ENCODE measurements around the gene CALM1.

Gene CALM1

GRCh38 chr14:90455100-90455571 lies 58.3 kb downstream of the CALM1 start:
- H2AFZ ChIP-seq (ENCODE audit: low read depth, low read length, severe bottlenecking), result no peak overlapping the region
- no peaks in the 10 kb centered on the region for H4K20me1 ChIP-seq (ENCODE audit: low read depth, low read length)
- no peaks in the 10 kb centered on the region for H3K79me2 ChIP-seq (ENCODE audit: insufficient read depth, low read length)
- no peak for TF ChIP-seq CTCF (IDR thresholded peaks at IDR 0.05; ENCODE audit: insufficient read depth, low read length, poor library complexity, severe bottlenecking)
- no peak for TF ChIP-seq EZH2phosphoT487 (conservative IDR thresholded peaks at IDR 0.05; ENCODE audit: low read length)
- no peaks in the 10 kb centered on the region for H3K36me3 ChIP-seq (ENCODE audit: low read length)
- H3K27ac ChIP-seq (ENCODE audit: low read depth, low read length), result no peak overlapping the region
- no peaks in the 10 kb centered on the region for H3F3A ChIP-seq (ENCODE audit: insufficient read depth)
- H3K4me2 ChIP-seq (ENCODE audit: low read depth, low read length, poor library complexity, severe bottlenecking), result no peak overlapping the region
- H3K27me3 ChIP-seq (ENCODE audit: low read length), result no peaks in the 10 kb centered on the region
- no peak overlapping the region for H3K4me3 ChIP-seq (ENCODE audit: insufficient read depth, low read length, poor library complexity, severe bottlenecking)
- H3K9me3 ChIP-seq (ENCODE audit: insufficient read depth, low read length), result no peaks in the 10 kb centered on the region
- no peaks in the 10 kb centered on the region for H3K9me2 ChIP-seq (replicated peaks; ENCODE audit: insufficient read depth, low read length)
- no peak overlapping the region for H3K9ac ChIP-seq (ENCODE audit: low read length)

GRCh38 chr14:90456551-90456950 lies 59.7 kb downstream of the CALM1 start:
- no peak overlapping the region for H2AFZ ChIP-seq (ENCODE audit: low read depth, low read length, severe bottlenecking)
- no peaks in the 10 kb centered on the region for H3K79me2 ChIP-seq (ENCODE audit: insufficient read depth, low read length)
- no peak overlapping the region for H3K27ac ChIP-seq (ENCODE audit: low read depth, low read length)
- H3K4me2 ChIP-seq (ENCODE audit: low read depth, low read length, poor library complexity, severe bottlenecking), result no peak overlapping the region
- no peaks in the 10 kb centered on the region for H3K9me3 ChIP-seq (ENCODE audit: insufficient read depth, low read length)
- no peaks in the 10 kb centered on the region for H4K20me1 ChIP-seq (ENCODE audit: low read depth, low read length)
- H3F3A ChIP-seq (ENCODE audit: insufficient read depth), result no peaks in the 10 kb centered on the region
- no peak overlapping the region for H3K9ac ChIP-seq (ENCODE audit: low read length)
- no peak for TF ChIP-seq EZH2phosphoT487 (conservative IDR thresholded peaks at IDR 0.05; ENCODE audit: low read length)
- no peak for TF ChIP-seq CTCF (IDR thresholded peaks at IDR 0.05; ENCODE audit: insufficient read depth, low read length, poor library complexity, severe bottlenecking)
- H3K4me3 ChIP-seq (ENCODE audit: insufficient read depth, low read length, poor library complexity, severe bottlenecking), result no peak overlapping the region
- no peaks in the 10 kb centered on the region for H3K9me2 ChIP-seq (replicated peaks; ENCODE audit: insufficient read depth, low read length)
- no peaks in the 10 kb centered on the region for H3K36me3 ChIP-seq (ENCODE audit: low read length)
- no peaks in the 10 kb centered on the region for H3K27me3 ChIP-seq (ENCODE audit: low read length)

- Histone ChIP-seq H3K9ac (ENCODE audit: low read length) (no peak overlapping the region), H4K20me1 (ENCODE audit: low read depth, low read length) (no peaks in the 10 kb centered on the region), H3K4me3 (ENCODE audit: insufficient read depth, low read length, poor library complexity, severe bottlenecking) (no peak overlapping the region), H3F3A (ENCODE audit: insufficient read depth) (no peaks in the 10 kb centered on the region), H3K9me3 (ENCODE audit: insufficient read depth, low read length) (no peaks in the 10 kb centered on the region), H3K36me3 (ENCODE audit: low read length) (no peaks in the 10 kb centered on the region), H3K9me2 (replicated peaks; ENCODE audit: insufficient read depth, low read length) (no peaks in the 10 kb centered on the region), H3K27ac (ENCODE audit: low read depth, low read length) (no peak overlapping the region), H2AFZ (ENCODE audit: low read depth, low read length, severe bottlenecking) (no peak overlapping the region), H3K79me2 (ENCODE audit: insufficient read depth, low read length) (no peaks in the 10 kb centered on the region), H3K27me3 (ENCODE audit: low read length) (no peaks in the 10 kb centered on the region), H3K4me2 (ENCODE audit: low read depth, low read length, poor library complexity, severe bottlenecking) (no peak overlapping the region)
- no peak for TF ChIP-seq CTCF (IDR thresholded peaks at IDR 0.05; ENCODE audit: insufficient read depth, low read length, poor library complexity, severe bottlenecking)
- no peak for TF ChIP-seq EZH2phosphoT487 (conservative IDR thresholded peaks at IDR 0.05; ENCODE audit: low read length)
Measured at GRCh38 chr14:90457186-90457585, 60.4 kb downstream of the CALM1 start.
